ENCODE measurements around the gene ASTN2.
A peak's percentile ranks its signal among the peaks of the same experiment; 100 is the strongest.

Gene ASTN2

GRCh38 chr9:116662646-116663310 is 752.1 kb downstream of the ASTN2 start:
- Histone ChIP-seq H3K4me2 (ENCODE audit: insufficient read depth, low read length) (no peak overlapping the region), H3K27ac (ENCODE audit: low read length) (no peak overlapping the region), H3K79me2 (ENCODE audit: insufficient read depth, low read length) (no peaks in the 10 kb centered on the region), H3K4me1 (ENCODE audit: insufficient read depth, low read length) (no peaks in the 10 kb centered on the region), H4K20me1 (ENCODE audit: insufficient read depth, low read length) (no peaks in the 10 kb centered on the region; the same call in 1 of the 2 replicates), H3K4me3 (ENCODE audit: low read depth in 1 of 2, low read length in 2 of 2) (no peak overlapping the region), H3K36me3 (ENCODE audit: insufficient read depth, low read length) (no peaks in the 10 kb centered on the region), H3K9ac (ENCODE audit: low read depth, low read length) (no peak overlapping the region), H3K9me3 (ENCODE audit: insufficient read depth, low read length, severe bottlenecking) (no peaks in the 10 kb centered on the region), H2AFZ (ENCODE audit: low read depth, low read length) (no peak overlapping the region), H3K27me3 (ENCODE audit: insufficient read depth, low read length, poor library complexity) (no peaks in the 10 kb centered on the region)
- no peak for DNase-seq
- TF ChIP-seq CTCF (IDR thresholded peaks at IDR 0.05; ENCODE audit: borderline replicate concordance, extremely low read depth, low read length, poor library complexity, severe bottlenecking) (no peak), EZH2 (IDR thresholded peaks at IDR 0.05; ENCODE audit: borderline replicate concordance, low read depth, low read length, severe bottlenecking) (no peak)
- ATAC-seq (ENCODE audit: insufficient read depth, low read depth) = no peak

- ATAC-seq (ENCODE audit: insufficient read depth, low read depth) = peak; percentile 64; the same call in 2 of the 3 replicates
- Histone ChIP-seq H4K20me1 (ENCODE audit: insufficient read depth, low read length) (no peaks in the 10 kb centered on the region; the same call in 1 of the 2 replicates), H3K27me3 (ENCODE audit: insufficient read depth, low read length, poor library complexity) (no peaks in the 10 kb centered on the region), H3K4me3 (ENCODE audit: low read depth in 1 of 2, low read length in 2 of 2) (no peak overlapping the region), H3K4me2 (ENCODE audit: insufficient read depth, low read length) (no peak overlapping the region), H3K9ac (ENCODE audit: low read depth, low read length) (no peak overlapping the region), H3K27ac (ENCODE audit: low read length) (no peak overlapping the region), H3K4me1 (ENCODE audit: insufficient read depth, low read length) (no peaks in the 10 kb centered on the region), H3K79me2 (ENCODE audit: insufficient read depth, low read length) (no peaks in the 10 kb centered on the region), H3K9me3 (ENCODE audit: insufficient read depth, low read length, severe bottlenecking) (no peaks in the 10 kb centered on the region), H3K36me3 (ENCODE audit: insufficient read depth, low read length) (no peaks in the 10 kb centered on the region), H2AFZ (ENCODE audit: low read depth, low read length) (no peak overlapping the region)
- TF ChIP-seq CTCF (IDR thresholded peaks at IDR 0.05; ENCODE audit: borderline replicate concordance, extremely low read depth, low read length, poor library complexity, severe bottlenecking) (peak; percentile 71), EZH2 (IDR thresholded peaks at IDR 0.05; ENCODE audit: borderline replicate concordance, low read depth, low read length, severe bottlenecking) (no peak)
- DNase-seq = no peak
Observed at GRCh38 chr9:116661037-116661954, 753.6 kb downstream of the ASTN2 start.

- H3K9ac ChIP-seq (ENCODE audit: low read depth, low read length) = no peak overlapping the region
- H3K4me3 ChIP-seq (ENCODE audit: low read depth in 1 of 2, low read length in 2 of 2) = no peak overlapping the region
- no peaks in the 10 kb centered on the region for H3K9me3 ChIP-seq (ENCODE audit: insufficient read depth, low read length, severe bottlenecking)
- H3K4me2 ChIP-seq (ENCODE audit: insufficient read depth, low read length) = no peak overlapping the region
- no peak for ATAC-seq (ENCODE audit: insufficient read depth, low read depth)
- H4K20me1 ChIP-seq (ENCODE audit: insufficient read depth, low read length) = no peaks in the 10 kb centered on the region; the same call in 1 of the 2 replicates
- H3K27ac ChIP-seq (ENCODE audit: low read length) = no peak overlapping the region
- no peaks in the 10 kb centered on the region for H3K4me1 ChIP-seq (ENCODE audit: insufficient read depth, low read length)
- DNase-seq = no peak
- no peaks in the 10 kb centered on the region for H3K27me3 ChIP-seq (ENCODE audit: insufficient read depth, low read length, poor library complexity)
- no peak overlapping the region for H2AFZ ChIP-seq (ENCODE audit: low read depth, low read length)
- H3K79me2 ChIP-seq (ENCODE audit: insufficient read depth, low read length) = no peaks in the 10 kb centered on the region
- TF ChIP-seq EZH2 (IDR thresholded peaks at IDR 0.05; ENCODE audit: borderline replicate concordance, low read depth, low read length, severe bottlenecking) (no peak), CTCF (IDR thresholded peaks at IDR 0.05; ENCODE audit: borderline replicate concordance, extremely low read depth, low read length, poor library complexity, severe bottlenecking) (no peak)
- no peaks in the 10 kb centered on the region for H3K36me3 ChIP-seq (ENCODE audit: insufficient read depth, low read length)
Observed at GRCh38 chr9:116658265-116658664, 756.6 kb downstream of the ASTN2 start.

Measured in DND-41 (cell line).